GM19452 (cell line): ENCODE data around the gene RNF207.

Source experiments
- ATAC-seq: cut with Tn5 transposase; IDR thresholded peaks from one replicate; pipeline ENCODE4 v1.9.1; 2021; ENCODE audit not compliant: unreplicated experiment

The RNF207 gene

GRCh38 chr1:6205849-6206519 lies at the start of gene RNF207:
Gene RNF207 (plus strand): TSS chr1:6206119. CDS start chr1:6206536, 417 bp downstream.
- ATAC-seq = no peak

- ATAC-seq = no peak
These were observed 48.8 kb upstream of the RNF207 start for GRCh38 chr1:6157132-6157527.

GRCh38 chr1:6157528-6158174 lies 48.3 kb upstream of the RNF207 start:
- no peak for ATAC-seq

GRCh38 chr1:6158181-6158580 lies 47.7 kb upstream of the RNF207 start:
- ATAC-seq = no peak

- ATAC-seq = no peak
These were observed 43.6 kb upstream of the RNF207 start for GRCh38 chr1:6162341-6162740.

GRCh38 chr1:6162773-6163172 lies 43.1 kb upstream of the RNF207 start:
- ATAC-seq = no peak

GRCh38 chr1:6163191-6163972 lies 42.5 kb upstream of the RNF207 start:
- ATAC-seq = no peak

- no peak for ATAC-seq
These were observed 41.8 kb upstream of the RNF207 start for GRCh38 chr1:6163973-6164617.

- no peak for ATAC-seq
These were observed 40.9 kb upstream of the RNF207 start for GRCh38 chr1:6165027-6165426.

- ATAC-seq = no peak
These were observed 40.4 kb upstream of the RNF207 start for GRCh38 chr1:6165441-6165985.

GRCh38 chr1:6166221-6166620 lies 39.7 kb upstream of the RNF207 start:
- ATAC-seq = no peak

- ATAC-seq = no peak
These were observed 39.1 kb upstream of the RNF207 start for GRCh38 chr1:6166655-6167390.

- no peak for ATAC-seq
These were observed 38.3 kb upstream of the RNF207 start for GRCh38 chr1:6167391-6168303.

GRCh38 chr1:6168947-6169586 lies 36.9 kb upstream of the RNF207 start:
- no peak for ATAC-seq

GRCh38 chr1:6170116-6170741 lies 35.7 kb upstream of the RNF207 start:
- ATAC-seq = no peak

- no peak for ATAC-seq
These were observed 35.1 kb upstream of the RNF207 start for GRCh38 chr1:6170742-6171201.

- ATAC-seq = no peak
These were observed 34.3 kb upstream of the RNF207 start for GRCh38 chr1:6171548-6172124.

- no peak for ATAC-seq
These were observed 33.4 kb upstream of the RNF207 start for GRCh38 chr1:6172549-6172948.
